Adipose tissue (tissue), 3 donors: ENCODE measurements around the gene FCHSD2. TPM values are rescaled to one million over a fixed set of nuclear protein-coding genes. Genes with fewer than 3 reads are reported as not detected.
"Not testable (repeated sequence)": the region's sequence is repeated elsewhere in the genome, so short reads cannot be mapped to it uniquely, and the experiment has no call there.

Source experiments
- H3K27ac ChIP-seq: one replicate; pipeline ENCODE4 v1.5.1; 2013; ENCODE audit warnings: low read depth, low read length
- WGBS, 3 donors: extraction: QIAGEN DNeasy Blood & Tissue Kit; methylation state at CpG; one replicate each; pipeline ENCODE4 v1.1.7; 2013; 5-methylcytosine and 5-hydroxymethylcytosine counted together
- polyA plus RNA-seq, 3 donors: library from polyadenylated mRNA; stranded (reverse); fragments of 200-250 nt; gene quantifications; one replicate each; pipeline ENCODE4 v1.2.3, GENCODE V29; 2013
- donor health status: healthy with polysubstance abuse.
- donor health status: Bipolar disorder and iron deficiency.
- donor health status: healthy.

The FCHSD2 gene
- polyA plus RNA-seq, 3 donors: 4.9 to 17.8 (median 16.3) TPM

DNA sequence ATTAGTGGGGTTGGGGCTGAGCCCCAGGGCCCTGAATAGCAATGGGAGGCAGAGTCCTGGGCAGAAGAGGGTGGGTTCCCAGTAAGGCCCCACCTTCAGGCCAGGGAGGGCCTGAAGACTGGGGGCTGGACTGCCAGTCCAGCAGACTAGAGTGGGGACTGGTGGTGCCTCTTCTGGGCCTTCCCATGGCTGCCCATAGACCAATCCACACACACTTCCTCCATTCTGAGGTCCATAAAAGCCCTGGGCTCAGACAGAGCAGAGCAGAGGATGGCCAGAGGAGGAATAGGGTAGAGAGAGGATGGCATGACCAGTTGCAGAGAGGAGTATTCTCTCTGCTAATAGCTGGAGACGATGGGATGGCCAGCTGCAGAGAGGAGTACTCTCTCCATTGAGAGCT lies 216.0 kb downstream of the FCHSD2 start:
- 93 to 94% (median 93%) methylated on average over 1 of the region's 1 CpG for WGBS, 3 donors
- no peak overlapping the region for H3K27ac ChIP-seq

DNA sequence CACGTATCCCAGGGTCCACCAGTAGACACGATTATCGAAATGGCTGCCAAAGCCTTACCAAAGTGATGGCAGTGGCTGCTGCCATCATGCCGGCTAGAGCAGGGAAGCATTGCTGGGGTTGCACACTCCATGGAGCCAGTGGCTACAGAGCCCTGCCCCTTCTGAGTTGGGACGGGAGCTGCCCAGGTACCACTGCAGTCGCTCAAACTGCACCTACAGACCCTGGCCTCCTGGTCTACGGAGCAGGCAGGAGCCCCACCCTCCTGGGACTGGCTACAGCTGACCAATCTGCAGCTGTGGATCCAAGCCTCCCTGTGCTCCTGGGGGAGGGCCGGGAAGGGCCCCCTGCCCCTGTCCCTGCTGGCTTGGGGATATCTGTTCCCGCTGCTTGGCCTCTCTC lies 216.5 kb downstream of the FCHSD2 start:
- 94 to 95% (median 95%) methylated on average over 8 to 9 of the region's 9 CpGs for WGBS, 3 donors
- no peak overlapping the region for H3K27ac ChIP-seq

DNA sequence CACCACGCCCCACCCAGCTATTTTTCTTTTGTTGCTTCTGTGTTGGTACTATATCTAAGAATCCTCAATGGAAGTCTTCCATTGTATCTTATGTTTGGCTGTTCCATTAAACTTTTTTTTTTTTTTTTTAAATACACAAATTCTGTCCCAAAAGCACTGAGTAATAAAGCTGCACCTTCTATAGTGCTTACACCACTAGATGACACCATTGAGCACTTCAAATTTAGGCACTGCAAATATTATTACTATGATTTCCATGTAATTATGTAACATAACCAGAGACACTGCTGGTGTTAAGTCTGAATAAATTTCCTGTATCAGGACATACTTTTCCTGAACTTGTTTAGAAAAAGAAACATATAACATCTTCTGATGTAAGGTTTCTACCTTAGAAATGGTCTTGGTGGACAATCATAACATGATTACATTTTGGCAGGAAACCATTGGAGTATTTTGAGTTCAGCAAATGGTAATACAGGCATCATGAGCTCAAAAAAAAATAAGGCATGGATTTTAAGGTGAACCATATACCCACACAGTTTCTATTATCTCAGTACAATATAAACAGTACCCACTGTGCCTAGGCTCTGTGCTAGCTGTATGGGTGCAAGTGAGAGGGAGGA lies 217.4 kb downstream of the FCHSD2 start:
- WGBS, 3 donors: 95 to 100% (median 100%) methylated on average over 1 of the region's 1 CpG
- H3K27ac ChIP-seq: no peak overlapping the region

GRCh38 chr11:72921028-72921716 lies 220.9 kb downstream of the FCHSD2 start:
- WGBS, 3 donors: 59 to 71% (median 61%) methylated on average over 5 of the region's 5 CpGs
- H3K27ac ChIP-seq: no peak overlapping the region

DNA sequence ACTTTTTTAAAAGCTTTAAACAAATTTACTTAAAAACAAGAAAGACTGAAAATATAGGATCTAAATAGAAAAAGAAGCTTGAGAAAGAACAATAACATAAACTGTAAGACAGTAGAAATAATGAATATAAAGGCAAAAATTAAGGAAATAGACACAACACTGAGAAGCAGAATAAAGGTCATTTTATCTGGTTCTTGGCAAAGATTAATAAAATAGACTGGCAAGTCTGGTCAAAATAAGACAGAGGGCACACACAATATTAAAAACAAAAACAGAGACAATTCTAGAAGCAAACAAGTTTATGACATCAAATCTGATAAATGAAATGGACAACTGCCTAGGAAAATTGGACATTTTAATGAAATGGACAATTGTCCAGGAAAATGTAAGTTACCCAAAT lies 222.1 kb downstream of the FCHSD2 start:
- no peak overlapping the region for H3K27ac ChIP-seq

GRCh38 chr11:72918851-72919250 lies 223.3 kb downstream of the FCHSD2 start:
- no peak overlapping the region for H3K27ac ChIP-seq

DNA sequence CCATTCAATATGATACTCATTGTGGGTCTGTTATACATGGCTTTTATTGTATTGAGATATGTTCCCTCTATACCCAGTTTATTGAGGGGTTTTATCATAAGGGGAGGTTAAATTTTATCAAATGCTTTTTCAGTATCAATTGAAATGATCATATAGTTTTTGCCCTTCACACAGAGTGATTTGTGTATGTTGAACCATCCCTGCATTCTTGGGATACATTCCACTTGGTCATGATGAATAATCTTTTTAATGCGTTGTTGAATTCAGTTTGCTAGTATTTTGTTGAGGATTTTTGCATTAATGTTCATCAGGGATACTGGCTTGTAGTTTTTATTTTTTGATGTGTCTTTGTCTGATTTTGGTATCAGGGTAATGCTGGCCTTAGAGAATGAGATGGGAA lies 229.9 kb downstream of the FCHSD2 start:
- WGBS, 3 donors: 95 to 100% (median 96%) methylated on average over 1 of the region's 1 CpG
- H3K27ac ChIP-seq: no peak overlapping the region

DNA sequence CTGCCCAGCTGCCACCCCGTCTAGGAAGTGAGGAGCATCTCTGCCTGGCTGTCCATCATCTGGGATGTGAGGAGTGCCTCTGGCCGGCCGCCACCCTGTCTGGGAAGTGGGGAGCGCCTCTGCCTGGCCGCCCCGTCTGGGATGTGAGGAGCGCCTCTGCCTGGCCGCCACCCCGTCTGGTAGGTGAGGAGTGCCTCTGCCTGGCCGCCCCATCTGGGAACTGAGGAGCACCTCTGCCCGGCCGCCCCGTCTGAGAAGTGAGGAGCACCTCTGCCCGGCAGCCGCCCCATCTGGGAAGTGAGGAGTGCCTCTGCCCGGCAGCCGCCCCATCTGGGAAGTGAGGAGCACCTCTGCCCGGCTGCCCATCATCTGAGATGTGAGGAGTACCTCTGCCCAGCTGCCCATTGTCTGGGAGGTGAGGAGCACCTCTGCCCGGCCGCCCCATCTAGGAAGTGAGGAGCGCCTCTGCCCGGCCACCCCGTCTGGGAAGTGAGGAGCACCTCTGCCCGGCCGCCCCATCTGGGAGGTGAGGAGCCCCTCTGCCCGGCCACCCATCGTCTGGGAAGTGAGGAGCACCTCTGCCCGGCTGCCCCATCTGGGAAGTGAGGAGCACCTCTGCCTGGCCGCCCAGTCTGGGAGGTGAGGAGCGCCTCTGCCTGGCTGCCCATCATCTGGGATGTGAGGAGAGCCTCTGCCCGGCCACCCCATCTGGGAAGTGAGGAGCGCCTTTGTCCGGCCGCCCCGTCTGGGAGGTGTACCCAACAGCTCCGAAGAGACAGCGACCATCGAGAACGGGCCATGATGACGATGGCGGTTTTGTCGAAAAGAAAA lies 232.3 kb downstream of the FCHSD2 start:
- 95 to 96% (median 95%) methylated on average over 36 to 42 of the region's 42 CpGs for WGBS, 3 donors
- H3K27ac ChIP-seq: not testable (repeated sequence)

DNA sequence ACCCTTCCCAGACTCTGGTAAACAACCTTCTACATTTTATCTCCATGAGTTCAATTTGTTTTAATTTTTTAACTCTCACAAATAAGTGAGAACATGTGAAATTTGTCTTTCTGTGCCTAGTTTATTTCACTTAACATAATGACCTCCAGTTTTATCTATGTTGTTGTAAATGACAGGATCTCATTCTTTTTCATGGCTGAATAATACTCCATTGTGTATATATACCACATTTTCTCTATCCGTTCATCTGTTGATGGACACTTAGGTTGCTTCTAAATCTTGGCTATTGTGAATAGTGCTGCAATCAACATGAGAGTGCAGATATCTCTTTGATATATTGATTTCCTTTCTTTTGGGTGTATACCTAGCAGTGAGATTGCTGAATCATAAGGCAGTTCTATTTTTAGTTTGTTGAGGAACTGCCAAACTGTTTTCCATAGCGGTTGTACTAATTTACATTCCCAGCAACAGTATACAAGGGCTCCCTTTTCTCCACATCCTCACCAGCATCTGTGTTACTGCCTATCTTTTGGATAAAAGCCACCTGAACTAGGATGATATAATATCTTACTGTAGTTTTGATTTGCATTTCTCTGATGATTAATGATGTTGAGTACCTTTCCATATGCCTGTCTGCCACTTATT lies 234.0 kb downstream of the FCHSD2 start:
- no peak overlapping the region for H3K27ac ChIP-seq
- 62 to 93% (median 88%) methylated on average over 2 of the region's 2 CpGs for WGBS, 3 donors

DNA sequence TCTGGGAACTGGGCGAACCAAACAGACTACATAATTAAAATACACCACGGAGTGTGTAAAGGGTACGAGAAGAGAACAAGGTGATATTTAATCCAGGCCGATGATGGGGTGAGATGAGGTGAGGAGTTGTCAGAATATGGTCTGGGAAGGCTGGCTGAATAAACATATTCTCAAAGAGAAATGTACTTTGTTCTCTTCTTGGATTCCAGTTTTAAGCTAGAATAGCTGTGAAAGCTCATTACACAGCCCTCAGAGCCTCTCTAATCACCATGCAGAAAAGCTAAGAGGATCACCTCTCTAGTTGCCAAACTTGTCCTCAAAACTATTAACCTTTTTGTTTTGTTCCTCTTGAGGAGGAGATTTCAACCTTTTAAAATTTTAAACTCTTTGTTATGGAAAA lies 238.1 kb downstream of the FCHSD2 start:
- H3K27ac ChIP-seq: no peak overlapping the region
- WGBS, 3 donors: 92 to 98% (median 96%) methylated on average over 4 of the region's 4 CpGs

- no peak overlapping the region for H3K27ac ChIP-seq
Measured at GRCh38 chr11:72901374-72901773, 240.7 kb downstream of the FCHSD2 start.

DNA sequence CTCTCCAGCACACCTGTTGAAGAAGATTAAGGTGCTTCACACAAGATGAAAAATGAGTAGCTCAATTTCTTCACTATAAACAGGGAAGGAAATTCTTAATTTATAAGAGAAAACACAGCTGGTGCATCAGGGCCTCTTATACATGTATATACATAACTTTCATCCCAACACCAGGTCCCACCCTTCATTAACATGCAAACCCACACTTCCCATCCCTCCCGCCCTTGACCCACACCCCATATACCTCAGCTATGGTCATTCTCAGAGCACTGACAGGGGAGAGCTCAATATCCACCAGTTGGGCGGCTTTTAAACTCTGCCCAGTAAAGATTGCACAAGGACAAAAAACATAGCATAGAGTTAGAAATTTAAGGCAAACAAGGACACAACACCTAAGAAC lies 242.1 kb downstream of the FCHSD2 start:
- H3K27ac ChIP-seq: no peak overlapping the region
- 97 to 98% (median 98%) methylated on average over 2 of the region's 2 CpGs for WGBS, 3 donors

- H3K27ac ChIP-seq: no peak overlapping the region
- WGBS, 3 donors: 83 to 85% (median 83%) methylated on average over 2 of the region's 2 CpGs
Measured at GRCh38 chr11:72899238-72899637, 242.9 kb downstream of the FCHSD2 start.

GRCh38 chr11:72897506-72897905 lies 244.6 kb downstream of the FCHSD2 start:
- no peak overlapping the region for H3K27ac ChIP-seq

GRCh38 chr11:72896431-72896830 lies 245.7 kb downstream of the FCHSD2 start:
- H3K27ac ChIP-seq: no peak overlapping the region
- WGBS, 3 donors: 71 to 76% (median 71%) methylated on average over 1 of the region's 1 CpG

- 96 to 100% (median 98%) methylated on average over 2 of the region's 2 CpGs for WGBS, 3 donors
- H3K27ac ChIP-seq: no peak overlapping the region
Measured at GRCh38 chr11:72890881-72891280, 251.2 kb downstream of the FCHSD2 start.

- no peak overlapping the region for H3K27ac ChIP-seq
Measured at GRCh38 chr11:72886619-72887018, 255.5 kb downstream of the FCHSD2 start.

DNA sequence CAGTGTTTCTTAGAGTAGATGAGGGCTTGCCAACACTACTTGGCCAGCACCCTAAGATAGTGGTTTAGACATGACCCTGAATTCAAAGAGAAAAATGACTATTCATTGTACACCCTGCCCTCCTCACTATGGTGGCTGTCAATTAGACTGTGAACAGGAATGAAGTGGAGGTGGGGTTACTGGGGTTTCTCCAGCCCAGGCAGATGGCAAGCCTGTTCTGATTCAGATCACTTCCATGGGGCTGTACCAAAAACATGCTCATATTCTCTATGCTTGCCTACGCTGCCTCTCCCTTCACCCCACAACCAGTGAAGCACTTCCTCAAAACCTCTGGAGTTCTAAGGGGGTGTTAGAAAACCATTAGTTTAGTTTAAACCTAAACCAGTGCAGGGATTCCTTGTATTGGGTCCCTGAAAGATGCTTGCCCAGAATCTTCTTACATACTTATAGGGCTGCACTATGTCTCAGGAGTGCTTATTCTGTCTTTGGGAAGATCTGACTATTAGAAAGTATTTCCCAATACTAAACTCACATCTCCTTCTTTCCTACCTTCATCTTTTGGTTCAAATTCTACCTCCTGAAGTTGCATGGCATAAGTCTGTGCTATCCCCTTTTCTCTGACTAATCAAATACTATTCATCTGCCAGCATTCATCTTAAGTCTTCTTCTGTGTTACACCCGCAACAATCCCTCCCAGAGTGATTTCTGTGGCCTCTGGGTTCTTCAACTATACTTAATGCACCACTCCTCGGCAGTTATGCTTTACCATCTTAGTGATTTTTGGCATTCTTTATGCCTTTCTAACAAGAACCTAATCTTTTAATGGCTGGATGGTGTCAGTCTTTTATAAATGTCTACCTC lies 256.1 kb downstream of the FCHSD2 start:
- 93 to 94% (median 94%) methylated on average over 3 of the region's 3 CpGs for WGBS, 3 donors

More for the DNA sequence above, 256.1 kb downstream of the FCHSD2 start:
- no peak overlapping the region for H3K27ac ChIP-seq
